Measurements from ENCODE around the gene NFKBIE.

DNA sequence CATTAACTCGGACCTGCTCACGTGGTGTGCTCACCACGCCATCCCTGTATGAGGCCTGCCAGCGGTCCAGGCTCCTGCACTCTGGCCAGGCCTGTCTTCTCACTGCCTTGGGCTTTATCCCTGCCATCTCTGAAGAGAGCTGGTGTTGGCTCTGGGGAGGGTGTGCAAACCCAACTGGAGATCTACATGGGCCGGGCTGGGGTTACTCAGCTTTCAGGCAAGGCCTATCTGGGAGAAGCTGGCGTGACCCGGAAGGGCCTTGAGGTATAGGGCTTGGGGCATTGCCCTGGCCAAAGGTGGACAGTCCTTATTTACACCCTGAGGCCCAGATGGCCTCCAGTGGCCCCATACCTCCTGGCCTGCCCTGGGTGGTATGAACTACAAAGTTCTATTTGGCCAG, 36.9 kb downstream of the NFKBIE start:
- TF ChIP-seq, protein P1, sequence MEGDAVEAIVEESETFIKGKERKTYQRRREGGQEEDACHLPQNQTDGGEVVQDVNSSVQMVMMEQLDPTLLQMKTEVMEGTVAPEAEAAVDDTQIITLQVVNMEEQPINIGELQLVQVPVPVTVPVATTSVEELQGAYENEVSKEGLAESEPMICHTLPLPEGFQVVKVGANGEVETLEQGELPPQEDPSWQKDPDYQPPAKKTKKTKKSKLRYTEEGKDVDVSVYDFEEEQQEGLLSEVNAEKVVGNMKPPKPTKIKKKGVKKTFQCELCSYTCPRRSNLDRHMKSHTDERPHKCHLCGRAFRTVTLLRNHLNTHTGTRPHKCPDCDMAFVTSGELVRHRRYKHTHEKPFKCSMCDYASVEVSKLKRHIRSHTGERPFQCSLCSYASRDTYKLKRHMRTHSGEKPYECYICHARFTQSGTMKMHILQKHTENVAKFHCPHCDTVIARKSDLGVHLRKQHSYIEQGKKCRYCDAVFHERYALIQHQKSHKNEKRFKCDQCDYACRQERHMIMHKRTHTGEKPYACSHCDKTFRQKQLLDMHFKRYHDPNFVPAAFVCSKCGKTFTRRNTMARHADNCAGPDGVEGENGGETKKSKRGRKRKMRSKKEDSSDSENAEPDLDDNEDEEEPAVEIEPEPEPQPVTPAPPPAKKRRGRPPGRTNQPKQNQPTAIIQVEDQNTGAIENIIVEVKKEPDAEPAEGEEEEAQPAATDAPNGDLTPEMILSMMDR (IDR thresholded peaks at IDR 0.05), result no peak
- TF ChIP-seq POLR2AphosphoS5 (IDR thresholded peaks at IDR 0.05), result no peak
